Upper lobe of left lung (tissue), 4 donors: Measurements from ENCODE around the gene KRTAP10-8.

Experiments
- CTCF ChIP-seq, 6 experiments: fragments of 450-650 bp in 4 of 6; fragments of 200-600 bp in 2 of 6; sonication (generic) in 2 of 6; IDR thresholded peaks; one replicate each; pipeline ENCODE4 v1.5.1; 2016 to 2019; ENCODE audit warnings: antibody characterized with exemption in 6 of 6
- POLR2A ChIP-seq, 4 donors: fragments of 450-650 bp; IDR thresholded peaks; one replicate each; pipeline ENCODE4 v1.5.1; 2016 to 2017; ENCODE audit warnings: antibody characterized with exemption in 4 of 4, mild to moderate bottlenecking in 2 of 4
- POLR2AphosphoS5 ChIP-seq, 2 donors: sonication (generic); formaldehyde crosslinking; IDR thresholded peaks; one replicate each; pipeline ENCODE4 v1.5.1; 2017; ENCODE audit warnings: antibody characterized with exemption in 2 of 2

- no peak for TF ChIP-seq CTCF (IDR thresholded peaks at IDR 0.05)
- TF ChIP-seq POLR2AphosphoS5 (IDR thresholded peaks at IDR 0.05): no peak
- no peak for TF ChIP-seq POLR2A (IDR thresholded peaks at IDR 0.05)
Measured at GRCh38 chr21:44623575-44623974, 11.7 kb downstream of the KRTAP10-8 start.
